ENCODE results near the gene BBOX1. TPM values are rescaled to one million over a fixed set of nuclear protein-coding genes. Genes with fewer than 3 reads are reported as not detected.

BBOX1 gene
- total and polyA plus RNA-seq, 2 of the 8 experiments (the other 6 are each of a cell fraction or from before 2014, with no cell fraction given): not detected

DNA sequence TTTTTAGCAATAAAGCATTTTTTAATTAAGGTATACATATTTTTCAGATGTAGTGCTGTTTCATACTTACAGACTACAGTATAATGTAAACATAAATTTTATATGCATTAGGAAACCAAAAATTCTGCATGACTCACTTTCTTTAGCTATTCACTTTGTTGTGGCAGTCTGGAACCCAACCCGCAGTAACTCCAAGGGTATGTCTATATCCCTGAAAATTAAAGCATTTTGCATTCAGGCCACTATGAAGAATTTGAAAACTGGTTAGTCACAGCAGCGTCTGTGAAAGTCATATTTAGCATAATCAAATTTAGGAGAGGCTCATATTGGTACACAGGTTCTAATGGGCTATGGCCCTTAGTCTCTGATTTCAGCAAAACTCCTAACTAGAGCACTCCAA is 46.8 kb downstream of the BBOX1 start:
- Histone ChIP-seq H4K20me1 (replicated peaks in 1 of 2; ENCODE audit: control insufficient read depth in 1 of 2, insufficient read depth in 2 of 2, low read length in 2 of 2) (no peaks in the 10 kb centered on the region), H3K27ac (ENCODE audit: low read depth, low read length) (no peak overlapping the region), H3K27me3 (replicated peaks in 1 of 4; ENCODE audit: control insufficient read depth in 3 of 4, extremely low read depth in 1 of 4, insufficient read depth in 3 of 4, low read length in 3 of 4) (no peaks in the 10 kb centered on the region), H3K79me2 (ENCODE audit: control insufficient read depth in 1 of 2, insufficient read depth in 2 of 2, low read length in 2 of 2) (no peaks in the 10 kb centered on the region), H2BK12ac (ENCODE audit: low read depth, low read length) (no peak overlapping the region), H2BK5ac (ENCODE audit: low read depth, low read length) (no peak overlapping the region), H2BK120ac (replicated peaks; ENCODE audit: low read depth, low read length) (no peak overlapping the region), H3K79me1 (ENCODE audit: low read depth, low read length) (no peaks in the 10 kb centered on the region), H3K4me1 (replicated peaks in 1 of 4; ENCODE audit: control insufficient read depth in 3 of 4, insufficient read depth in 4 of 4, low read length in 3 of 4) (no peaks in the 10 kb centered on the region), H3K9ac (replicated peaks in 1 of 4; ENCODE audit: extremely low read depth in 1 of 4, low read depth in 3 of 4, low read length in 3 of 4) (no peak overlapping the region), H3K56ac (replicated peaks; ENCODE audit: insufficient read length, low read depth, low read length) (no peak overlapping the region), H2BK20ac (ENCODE audit: low read length) (no peak overlapping the region), H4K91ac (replicated peaks; ENCODE audit: insufficient read length, low read length) (no peak overlapping the region), H2BK15ac (ENCODE audit: low read length) (no peak overlapping the region), H3K18ac (ENCODE audit: extremely low read depth, low read length) (no peak overlapping the region), H3K4me3 (ENCODE audit: extremely low read depth in 1 of 4, insufficient read depth in 2 of 4, low read depth in 3 of 4, low read length in 4 of 4) (no peak overlapping the region), H3K4ac (replicated peaks; ENCODE audit: insufficient read length, low read depth, low read length) (no peak overlapping the region), H3K23ac (ENCODE audit: insufficient read length) (no peak overlapping the region), H4K8ac (ENCODE audit: extremely low read depth, insufficient read depth, low read length) (no peak overlapping the region), H3K23me2 (ENCODE audit: low read depth, low read length) (no peaks in the 10 kb centered on the region), H4K5ac (ENCODE audit: insufficient read length, low read depth, low read length) (no peak overlapping the region), H2AK5ac (ENCODE audit: low read depth, low read length) (no peak overlapping the region), H3K36me3 (ENCODE audit: control insufficient read depth in 2 of 4, insufficient read depth in 4 of 4, low read length in 3 of 4) (no peaks in the 10 kb centered on the region), H3K9me3 (ENCODE audit: insufficient read depth in 2 of 2, low read depth in 1 of 2, low read length in 1 of 2) (no peaks in the 10 kb centered on the region; a peak in 1 of 4 replicates), H3K4me2 (ENCODE audit: insufficient read depth in 1 of 2, low read depth in 2 of 2, low read length in 2 of 2) (no peak overlapping the region), H2AFZ (ENCODE audit: low read length) (no peak overlapping the region), H3K14ac (ENCODE audit: insufficient read length) (no peak overlapping the region)
- FAIRE-seq (no peak), DNase-seq (ENCODE audit: low read depth in 1 of 2, low spot score in 2 of 2) (no peak)
- WGBS, 2 experiments (ENCODE audit: extremely low coverage in 1 of 2, insufficient coverage in 1 of 2, insufficient read length in 1 of 2, insufficient replicate concordance in 2 of 2, low coverage in 1 of 2, low lambda C conversion rate in 2 of 2, missing lambda C conversion rate in 1 of 2): 90% methylated on average over 2 of the region's 2 CpGs; no CpG with 5 or more reads in 1 of the 2 experiments
- ChIA-PET CTCF (ENCODE audit: partially characterized antibody) (no interaction called here), POLR2A (ENCODE audit: partially characterized antibody) (no interaction called here)
- TF ChIP-seq SRF (IDR thresholded peaks at IDR 0.05; ENCODE audit: low read depth, low read length) (no peak), POU5F1 (IDR thresholded peaks at IDR 0.05; ENCODE audit: low read depth, low read length) (no peak), BRCA1 (IDR thresholded peaks at IDR 0.05; ENCODE audit: low read depth, low read length) (no peak)

Measured in H1 (cell line).